PC-9 (cell line): ENCODE measurements around the gene GABRB2. TPM values are rescaled to one million over a fixed set of nuclear protein-coding genes. Genes with fewer than 3 reads are reported as not detected.
"Not testable (repeated sequence)": the region's sequence is repeated elsewhere in the genome, so short reads cannot be mapped to it uniquely, and the experiment has no call there.

Experiments
- BruUV-seq: library from RNA; stranded (reverse); fragments of 400-500 nt; replicated peaks from 2 replicates; lab custom pipeline; 2021; lab: Mats Ljungman, UMichigan
- CTCF ChIA-PET: fragments of 300-600 bp; sonication (Branson Sonifier 250); formaldehyde crosslinking; loops from one replicate; lab custom pipeline; 2022; ENCODE audit warnings: antibody characterized with exemption; lab: Charles Lee
- POLR2A ChIA-PET: fragments of 300-600 bp; sonication (Branson Sonifier 250); formaldehyde crosslinking; loops from one replicate; lab custom pipeline; 2022; ENCODE audit warnings: antibody characterized with exemption; ENCODE audit not compliant: unreplicated experiment; lab: Charles Lee
- DNase-seq, 2 experiments: peaks; one replicate each; pipeline versions ENCODE4 v3.0.0 to v3.0.0-alpha.2; 2015 to 2022; ENCODE audit warnings: mixed read lengths in 1 of 2
- H2AFZ ChIP-seq: fragments of 200-600 bp; sonication (generic); 2 replicates; pipeline ENCODE4 v1.8.1; 2017; ENCODE audit warnings: antibody characterized with exemption
- H3F3A ChIP-seq: fragments of 200-600 bp; sonication (generic); 2 replicates; pipeline ENCODE4 v1.8.1; 2017; ENCODE audit warnings: antibody characterized with exemption, mild to moderate bottlenecking, low read depth; ENCODE audit not compliant: insufficient read depth
- H3K27ac ChIP-seq: fragments of 200-600 bp; sonication (generic); 2 replicates; pipeline ENCODE4 v1.6.1; 2016; ENCODE audit warnings: mixed run types
- H3K27me3 ChIP-seq: fragments of 200-600 bp; sonication (generic); 2 replicates; pipeline ENCODE4 v1.6.1; 2016; ENCODE audit warnings: low read depth, mixed run types; ENCODE audit not compliant: insufficient read depth
- H3K36me3 ChIP-seq: fragments of 200-600 bp; sonication (generic); 2 replicates; pipeline ENCODE4 v1.6.1; 2016; ENCODE audit warnings: low read depth, mixed run types
- H3K4me1 ChIP-seq: fragments of 200-600 bp; sonication (generic); replicated peaks from 2 replicates; pipeline ENCODE4 v1.6.1; 2016; ENCODE audit warnings: mixed run types; ENCODE audit not compliant: insufficient read depth
- H3K4me2 ChIP-seq: fragments of 200-600 bp; sonication (generic); 2 replicates; pipeline ENCODE4 v1.6.1; 2017; ENCODE audit warnings: mixed run types
- H3K4me3 ChIP-seq: fragments of 200-600 bp; sonication (generic); 2 replicates; pipeline ENCODE4 v1.6.1; 2016; ENCODE audit warnings: mixed run types
- H3K79me2 ChIP-seq: fragments of 200-600 bp; sonication (generic); 2 replicates; pipeline ENCODE4 v1.6.1; 2017; ENCODE audit warnings: low read depth, mixed run types
- H3K9me2 ChIP-seq: fragments of 200-600 bp; sonication (generic); 2 replicates; pipeline ENCODE4 v1.8.1; 2017; ENCODE audit warnings: mild to moderate bottlenecking; ENCODE audit not compliant: insufficient read depth
- H3K9me3 ChIP-seq: fragments of 200-600 bp; sonication (generic); 2 replicates; pipeline ENCODE4 v1.8.1; 2016; ENCODE audit warnings: low read depth; ENCODE audit not compliant: insufficient read depth
- H4K20me1 ChIP-seq: fragments of 200-600 bp; sonication (generic); 2 replicates; pipeline ENCODE4 v1.8.1; 2017; ENCODE audit not compliant: insufficient read depth
- CTCF ChIP-seq: fragments of 200-600 bp; sonication (generic); conservative IDR thresholded peaks from 2 replicates; pipeline ENCODE4 v1.6.1; 2017; ENCODE audit warnings: mixed run types, antibody characterized with exemption, mild to moderate bottlenecking, moderate library complexity
- EZH2 ChIP-seq: fragments of 200-600 bp; sonication (generic); IDR thresholded peaks from 2 replicates; pipeline ENCODE4 v1.8.0; 2017; ENCODE audit warnings: antibody characterized with exemption, low read depth
- intact Hi-C: fragments of 100-400 bp; cut with micrococcal nuclease; formaldehyde crosslinking; loops from one replicate; pipeline ENCODE4 v1.10.0; 2022; ENCODE audit not compliant: unreplicated experiment
- total RNA-seq: library from RNA; stranded (reverse); gene quantifications from 2 replicates; pipeline ENCODE4 v1.2.3, GENCODE V29; 2021

The GABRB2 gene
- total RNA-seq, 1 experiment from 2014 or later: not detected

- ChIA-PET CTCF (interaction anchor here (0.6 kb wide), 1 partner anchor 645 kb away, joined by 5 read pairs; no protein-coding TSS in a partner anchor), POLR2A (no interaction called here)
- Histone ChIP-seq H4K20me1 (no peaks in the 10 kb centered on the region), H3K4me2 (no peak overlapping the region), H3K9me2 (no peaks in the 10 kb centered on the region), H3K27me3 (no peaks in the 10 kb centered on the region; the same call in 1 of the 2 replicates), H3K36me3 (no peaks in the 10 kb centered on the region), H3K79me2 (no peaks in the 10 kb centered on the region), H3K9me3 (no peaks in the 10 kb centered on the region), H3K27ac (no peak overlapping the region), H2AFZ (no peak overlapping the region), H3K4me1 (no peaks in the 10 kb centered on the region), H3K4me3 (no peak overlapping the region), H3F3A (no peaks in the 10 kb centered on the region)
- DNase-seq: no peak
- BruUV-seq: no TSS peak
- intact Hi-C loops: no loop called here
- no peak for TF ChIP-seq CTCF
- TF ChIP-seq EZH2: no peak
These were observed 299.8 kb downstream of the GABRB2 start for GRCh38 chr5:161246749-161247148.

- POLR2A ChIA-PET: not testable (repeated sequence)
These were observed 300.7 kb downstream of the GABRB2 start for GRCh38 chr5:161245846-161246245.

More at GRCh38 chr5:161245846-161246245, 300.7 kb downstream of the GABRB2 start:
- H3K4me2 ChIP-seq, H3K27ac ChIP-seq, H2AFZ ChIP-seq, H3K36me3 ChIP-seq, H3K27me3 ChIP-seq, H3K79me2 ChIP-seq, H4K20me1 ChIP-seq, H3F3A ChIP-seq, H3K4me1 ChIP-seq, DNase-seq, H3K9me3 ChIP-seq, intact Hi-C loops, H3K4me3 ChIP-seq, H3K9me2 ChIP-seq, BruUV-seq, CTCF ChIA-PET: not testable (repeated sequence)

Other genes with a start within 250 kb of the GABRB2 start
- not detected in 2 replicates for gene GABRA6, start 139.0 kb upstream of the GABRB2 start, total RNA-seq